ENCODE measurements around the gene KDM4B.

GRCh38 chr19:4977299-4978174 is 8.6 kb downstream of the KDM4B start:
- peak in 1 of 4 donors; percentile 36 for TF ChIP-seq POLR2A (IDR thresholded peaks at IDR 0.05)
- no peak for TF ChIP-seq CTCF (IDR thresholded peaks at IDR 0.05)
